Activated CD8-positive, alpha-beta T cell treated with anti-CD3 and anti-CD28 coated beads, Interleukin-2, amount 10 ng/mL, durations not matched to agents 7 days and 5 days (primary cell): Measurements from ENCODE around the gene DLAT. TPM values are rescaled to one million over a fixed set of nuclear protein-coding genes. Genes with fewer than 3 reads are reported as not detected.
A peak's percentile ranks its signal among the peaks of the same experiment; 100 is the strongest.

Experiments used
- ATAC-seq: fragments of 150-1000 bp; cut with Tn5 transposase; one replicate; pipeline ENCODE4 v1.10.0; 2021; ENCODE audit warnings: moderate library complexity
- CTCF ChIA-PET: fragments of 350-600 bp; sonication (Branson Sonifier 250); formaldehyde crosslinking; loops from one replicate; lab custom pipeline; 2021; ENCODE audit warnings: antibody characterized with exemption; lab: Charles Lee
- POLR2A ChIA-PET: fragments of 350-600 bp; sonication (Branson Sonifier 250); formaldehyde crosslinking; loops from one replicate; lab custom pipeline; 2021; ENCODE audit warnings: antibody characterized with exemption; lab: Charles Lee
- DNase-seq: peaks from one replicate; pipeline ENCODE4 v3.0.0-alpha.2; 2020
- H3K27ac Mint-ChIP-seq: one replicate; pipeline ENCODE4 v1.8.0; 2021; ENCODE audit warnings: mild to moderate bottlenecking, mixed read lengths
- H3K27me3 Mint-ChIP-seq: one replicate; pipeline ENCODE4 v1.8.0; 2021; ENCODE audit warnings: low read depth, mixed read lengths
- H3K36me3 Mint-ChIP-seq: one replicate; pipeline ENCODE4 v1.8.0; 2021; ENCODE audit warnings: low read depth, mixed read lengths
- H3K4me1 Mint-ChIP-seq: one replicate; pipeline ENCODE4 v1.8.0; 2021; ENCODE audit warnings: low read depth, mixed read lengths
- H3K4me3 Mint-ChIP-seq: one replicate; pipeline ENCODE4 v1.8.0; 2021; ENCODE audit warnings: mild to moderate bottlenecking, mixed read lengths
- H3K9me3 Mint-ChIP-seq: one replicate; pipeline ENCODE4 v1.8.0; 2022; ENCODE audit warnings: mixed read lengths; ENCODE audit not compliant: insufficient read depth
- total RNA-seq, 2 experiments: library from RNA; stranded (reverse); gene quantifications; one replicate each; pipeline ENCODE4 v1.2.3, GENCODE V29; 2021

DLAT gene
- total RNA-seq, result 10 to 100 TPM; 35.4 to 36.7 TPM

DNA sequence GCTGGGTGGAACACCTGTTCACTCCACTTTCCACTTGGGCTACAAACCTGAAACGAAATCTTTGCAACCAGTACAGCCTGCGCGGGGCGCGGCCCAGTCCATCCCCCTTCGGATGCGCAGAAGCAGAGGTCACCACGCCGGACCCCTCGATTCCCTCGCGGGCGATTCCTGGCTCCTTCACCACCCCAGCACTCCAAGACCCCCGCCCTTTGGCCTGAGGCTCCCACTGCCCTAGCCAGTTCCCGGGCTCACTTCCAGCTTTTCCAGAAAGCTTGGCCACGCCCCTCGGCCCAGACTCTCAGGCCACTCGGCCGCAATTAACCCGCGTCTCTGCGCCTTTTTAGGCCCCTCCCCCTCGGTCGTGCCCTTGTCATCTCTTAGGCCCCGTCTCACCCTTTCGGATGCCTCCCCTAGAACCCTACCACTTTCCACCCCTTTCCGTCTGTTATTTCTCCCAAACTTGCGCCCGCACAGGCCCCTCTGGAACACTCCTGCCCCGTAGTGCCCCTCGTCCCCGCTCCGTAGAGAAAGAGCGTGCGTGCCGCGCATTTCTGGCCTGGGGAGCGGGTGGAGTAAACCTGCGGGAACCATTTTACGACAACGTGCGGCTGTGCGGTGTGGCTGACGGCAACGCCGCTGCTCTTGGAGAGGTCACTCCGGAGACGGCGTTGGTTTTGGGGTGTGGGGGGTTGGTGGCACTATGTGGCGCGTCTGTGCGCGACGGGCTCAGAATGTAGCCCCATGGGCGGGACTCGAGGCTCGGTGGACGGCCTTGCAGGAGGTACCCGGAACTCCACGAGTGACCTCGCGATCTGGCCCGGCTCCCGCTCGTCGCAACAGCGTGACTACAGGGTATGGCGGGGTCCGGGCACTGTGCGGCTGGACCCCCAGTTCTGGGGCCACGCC lies at the start of gene DLAT:
Gene DLAT (plus strand): TSS at position 636 of the 906 bp plus-strand sequence. CDS start 65 bp downstream, at position 701.
- no peaks in the 10 kb centered on the region for H3K27me3 Mint-ChIP-seq
- H3K27ac Mint-ChIP-seq, result peak within 1 kb of the TSS; percentile 99
- DNase-seq, result peak; percentile 91
- CTCF ChIA-PET, result interaction anchor here (0.5 to 0.9 kb wide), 3 partner anchors 58 to 604 kb away, joined by 3 to 4 read pairs (median 3); no protein-coding TSS in a partner anchor
- ATAC-seq, result peak; percentile 89
- POLR2A ChIA-PET, result interaction anchor here (1.0 kb wide), 2 partner anchors 14 to 99 kb away, joined by 3 read pairs; no protein-coding TSS in a partner anchor
- peak within 1 kb of the TSS; percentile 99 for H3K4me3 Mint-ChIP-seq
- peaks cover 24% of the 10 kb centered on the region for H3K4me1 Mint-ChIP-seq
- H3K36me3 Mint-ChIP-seq, result peaks cover 28% of the 10 kb centered on the region
- H3K9me3 Mint-ChIP-seq, result no peaks in the 10 kb centered on the region

DNA sequence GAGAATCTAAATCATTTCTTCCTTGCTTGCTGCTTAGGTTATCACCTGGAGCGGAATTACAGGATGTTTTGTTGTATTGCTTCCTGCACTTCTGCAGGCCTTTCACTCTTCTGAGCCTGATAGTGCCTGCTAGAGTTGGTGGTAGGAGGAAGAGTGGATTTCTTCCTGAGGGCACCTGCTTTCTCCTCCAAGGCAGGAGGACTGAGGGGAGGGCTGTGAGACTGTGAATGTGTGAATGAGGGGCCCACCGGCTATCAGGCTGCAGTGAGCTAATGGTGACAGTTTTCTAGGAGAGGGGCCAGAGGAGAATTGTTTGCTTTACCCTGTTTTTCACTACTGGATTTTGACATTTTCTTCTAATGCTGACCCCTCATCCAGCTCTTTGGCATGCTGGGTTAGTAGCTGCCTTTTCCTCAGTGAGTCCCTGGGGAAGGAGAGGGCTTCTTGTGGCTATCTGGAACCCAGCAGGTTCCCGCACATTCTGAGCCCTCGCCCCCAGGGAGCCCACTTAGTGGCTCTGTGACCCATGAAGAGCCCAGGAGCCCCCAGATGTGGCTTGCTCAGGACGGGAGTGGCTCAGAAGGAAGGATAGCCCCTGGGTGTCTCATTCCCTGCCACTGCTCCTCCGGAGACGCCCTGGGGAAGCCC lies 49.0 kb upstream of the DLAT start:
- CTCF ChIA-PET, result interaction anchor here (1.0 to 9.3 kb wide), 4 partner anchors 15 to 44 kb away, joined by 3 to 261 read pairs (median 4); partner anchors contain the start of gene DIXDC1
- Mint-ChIP-seq H3K4me1 (peaks cover 6% of the 10 kb centered on the region), H3K9me3 (no peaks in the 10 kb centered on the region), H3K4me3 (peak overlapping the region; percentile 28), H3K27me3 (peaks cover 18% of the 10 kb centered on the region), H3K36me3 (no peaks in the 10 kb centered on the region), H3K27ac (no peak overlapping the region)
- DNase-seq (no peak), ATAC-seq (no peak)
- POLR2A ChIA-PET, result interaction anchor here (0.7 kb wide), 1 partner anchor 49 kb away, joined by 3 read pairs; no protein-coding TSS in a partner anchor

DNA sequence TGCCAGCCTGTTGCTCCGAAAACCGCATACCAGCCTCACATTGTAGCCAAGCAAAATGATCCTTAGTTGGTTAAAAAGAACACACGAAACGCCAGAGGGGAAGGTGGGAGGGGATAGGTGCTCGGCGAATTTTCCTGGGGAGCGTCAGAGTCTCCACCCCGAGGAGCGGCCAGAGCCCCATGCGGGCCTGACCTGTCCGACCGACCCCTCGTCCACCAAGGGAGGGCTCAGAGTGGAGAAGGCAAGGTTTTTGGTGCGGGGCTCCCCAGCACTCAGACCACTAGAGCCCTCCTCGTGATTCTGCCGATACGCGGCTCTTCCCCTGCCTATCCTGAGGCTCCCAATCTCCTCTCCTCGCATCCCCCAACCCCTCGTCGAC lies 48.5 kb upstream of the DLAT start:
- H3K9me3 Mint-ChIP-seq, result no peaks in the 10 kb centered on the region
- POLR2A ChIA-PET, result no interaction called here

DNA sequence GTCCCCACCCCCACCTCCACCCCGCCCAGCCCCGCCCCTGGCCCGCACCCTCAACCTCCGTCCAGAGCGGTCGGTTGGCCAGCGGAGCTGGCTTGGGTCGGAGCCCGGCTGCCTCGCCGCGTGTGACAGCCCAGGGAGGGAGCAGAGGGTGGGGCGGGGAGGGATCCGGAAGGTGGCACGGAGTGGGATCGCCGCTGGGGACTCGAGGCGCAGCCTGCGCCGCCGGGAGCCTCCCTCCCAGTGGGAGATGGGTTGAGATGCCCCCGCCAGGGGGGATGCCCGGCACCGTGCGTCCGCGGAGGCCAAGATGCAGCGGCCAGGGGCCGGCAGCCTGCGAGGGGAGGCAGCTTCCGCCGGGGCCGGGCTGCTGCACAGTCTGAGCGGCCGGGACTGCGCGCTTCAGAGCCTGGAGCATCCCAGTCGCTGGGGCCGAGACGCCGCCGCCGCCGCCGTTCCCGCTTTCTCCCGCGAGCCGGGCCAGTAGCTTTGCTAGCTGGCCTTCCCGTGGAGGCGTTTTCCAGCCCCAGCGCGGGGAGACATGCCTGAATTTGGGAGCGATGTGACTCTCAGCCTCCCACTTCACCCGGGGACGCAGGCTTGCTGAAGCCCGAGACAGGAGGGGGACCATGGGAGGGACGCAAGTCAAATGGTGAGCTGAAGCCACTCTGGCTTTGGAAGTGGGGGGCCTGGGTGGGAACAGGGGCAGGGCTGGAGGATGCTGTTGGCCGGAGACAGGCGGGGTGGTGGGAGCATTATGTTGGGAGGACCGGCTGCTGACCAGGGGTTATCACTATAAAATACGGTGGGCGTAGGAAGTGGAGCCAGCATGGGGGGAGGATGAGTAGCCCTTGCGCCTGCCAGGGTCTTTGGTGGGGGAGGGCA lies 47.8 kb upstream of the DLAT start:
- ChIA-PET CTCF (interaction anchor here (1.4 to 9.3 kb wide), 2 partner anchors 45 to 106 kb away, joined by 3 to 261 read pairs; partner anchors contain the start of genes ALG9 and DIXDC1), POLR2A (no interaction called here)
- peak; percentile 22 for DNase-seq
- Mint-ChIP-seq H3K4me3 (peak overlapping the region; percentile 65), H3K27ac (no peak overlapping the region), H3K27me3 (peaks cover 18% of the 10 kb centered on the region), H3K4me1 (peaks cover 6% of the 10 kb centered on the region), H3K9me3 (no peaks in the 10 kb centered on the region), H3K36me3 (no peaks in the 10 kb centered on the region)
- peak; percentile 85 for ATAC-seq

More for the DNA sequence above, 48.5 kb upstream of the DLAT start:
- no peak overlapping the region for H3K27ac Mint-ChIP-seq
- no peak for ATAC-seq
- H3K4me3 Mint-ChIP-seq, result peak overlapping the region; percentile 28
- no peaks in the 10 kb centered on the region for H3K36me3 Mint-ChIP-seq
- no peak for DNase-seq
- peaks cover 18% of the 10 kb centered on the region for H3K27me3 Mint-ChIP-seq
- peaks cover 6% of the 10 kb centered on the region for H3K4me1 Mint-ChIP-seq
- CTCF ChIA-PET, result interaction anchor here (1.0 to 9.3 kb wide), 3 partner anchors 15 to 44 kb away, joined by 4 to 261 read pairs (median 4); partner anchors contain the start of gene DIXDC1

DNA sequence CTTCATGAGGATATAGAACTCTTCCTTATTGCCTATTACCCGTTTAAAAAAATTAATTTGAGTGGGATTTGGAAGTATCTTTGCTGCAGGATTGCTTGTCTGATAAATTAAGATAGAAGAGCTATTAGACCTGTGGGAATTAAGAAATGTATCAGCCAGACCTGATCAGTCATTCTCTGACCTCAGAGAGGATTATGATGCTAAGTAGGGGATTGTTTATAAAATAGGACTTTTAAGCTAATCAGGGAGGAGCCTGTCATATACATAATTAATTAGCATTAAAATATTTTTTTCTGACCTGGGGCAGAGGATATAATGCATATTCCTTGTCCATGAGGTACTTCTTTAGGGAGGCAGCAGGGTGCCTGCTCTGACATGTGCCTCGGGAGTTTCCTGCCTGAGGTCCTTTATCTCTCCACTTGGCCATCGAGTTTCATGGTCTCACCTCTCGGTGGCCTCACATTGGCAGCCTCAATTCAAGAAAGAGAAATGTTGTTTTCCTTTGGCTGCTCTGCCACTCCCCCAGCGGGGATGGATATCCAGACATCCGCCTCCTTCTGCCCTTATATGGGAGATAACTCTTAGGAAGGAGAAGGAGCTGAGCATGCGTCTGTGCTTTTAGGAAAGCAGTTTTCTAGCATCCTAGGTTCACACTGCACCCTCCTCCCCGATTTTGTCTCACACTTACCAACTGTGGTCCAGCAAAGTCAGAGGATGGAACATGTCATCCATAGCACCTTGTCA lies 47.0 kb upstream of the DLAT start:
- no peak for DNase-seq
- POLR2A ChIA-PET, result interaction anchor here (0.8 kb wide), 1 partner anchor 51 kb away, joined by 4 read pairs; no protein-coding TSS in a partner anchor
- H3K27ac Mint-ChIP-seq, result no peak overlapping the region
- peaks cover 6% of the 10 kb centered on the region for H3K4me1 Mint-ChIP-seq
- H3K27me3 Mint-ChIP-seq, result peaks cover 18% of the 10 kb centered on the region
- no peak for ATAC-seq
- CTCF ChIA-PET, result interaction anchor here (1.4 to 9.3 kb wide), 2 partner anchors 46 to 107 kb away, joined by 3 to 261 read pairs; partner anchors contain the start of genes ALG9 and DIXDC1
- H3K4me3 Mint-ChIP-seq, result peak overlapping the region; percentile 65
- H3K9me3 Mint-ChIP-seq, result no peaks in the 10 kb centered on the region
- H3K36me3 Mint-ChIP-seq, result no peaks in the 10 kb centered on the region

DNA sequence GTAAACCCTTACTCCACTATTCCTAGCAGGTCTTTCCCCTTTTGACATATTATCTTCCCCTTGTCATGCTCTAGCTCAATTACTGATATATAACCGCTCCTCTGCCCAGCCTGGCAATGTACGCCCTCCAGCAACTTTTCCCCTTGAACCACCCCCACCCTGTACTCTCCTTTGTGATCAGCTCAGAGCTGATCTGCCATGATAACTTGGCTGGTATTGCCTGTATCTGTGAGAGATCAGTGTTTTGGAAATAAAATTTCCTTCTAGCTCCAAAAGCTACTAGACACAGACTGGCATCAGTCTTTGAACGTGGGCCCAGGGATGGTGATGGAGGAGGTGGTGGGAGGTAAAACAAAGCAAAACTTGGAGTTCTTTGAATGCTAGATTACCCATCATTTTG lies 45.1 kb upstream of the DLAT start:
- DNase-seq (no peak), ATAC-seq (no peak)
- no peak overlapping the region for H3K4me3 Mint-ChIP-seq
- ChIA-PET POLR2A (interaction anchor here (0.6 kb wide), 1 partner anchor 223 kb away, joined by 4 read pairs; no protein-coding TSS in a partner anchor), CTCF (interaction anchor here (1.1 to 9.3 kb wide), 2 partner anchors 25 to 48 kb away, joined by 3 to 261 read pairs; partner anchors contain the start of gene DIXDC1)
- peaks cover 18% of the 10 kb centered on the region for H3K27me3 Mint-ChIP-seq
- H3K4me1 Mint-ChIP-seq, result peaks cover 6% of the 10 kb centered on the region
- H3K27ac Mint-ChIP-seq, result no peak overlapping the region
- H3K9me3 Mint-ChIP-seq, result no peaks in the 10 kb centered on the region
- no peaks in the 10 kb centered on the region for H3K36me3 Mint-ChIP-seq

DNA sequence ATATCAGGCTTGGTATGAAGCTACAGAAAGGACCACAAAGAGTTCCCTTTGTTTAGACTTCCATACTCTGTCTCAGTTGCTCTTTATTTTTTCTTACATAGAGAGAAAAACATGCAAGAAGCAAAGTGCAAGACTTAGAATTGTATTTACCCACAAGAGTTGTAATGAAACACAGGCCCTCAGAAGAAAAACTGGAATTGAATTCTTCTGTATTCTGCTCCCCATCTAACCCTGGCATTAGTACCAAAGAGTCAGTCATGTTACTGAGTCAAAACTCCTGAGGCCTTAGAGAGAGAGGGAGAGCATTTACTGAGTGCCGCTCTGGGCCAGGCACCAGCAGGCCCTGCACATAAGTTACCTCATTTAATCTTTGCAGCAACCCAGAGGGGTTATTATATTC lies 43.9 kb upstream of the DLAT start:
- Mint-ChIP-seq H3K4me1 (peaks cover 6% of the 10 kb centered on the region), H3K36me3 (no peaks in the 10 kb centered on the region), H3K9me3 (no peaks in the 10 kb centered on the region), H3K27me3 (peaks cover 18% of the 10 kb centered on the region), H3K4me3 (no peak overlapping the region), H3K27ac (no peak overlapping the region)
- ATAC-seq (no peak), DNase-seq (no peak)
- CTCF ChIA-PET, result interaction anchor here (0.7 to 9.3 kb wide), 29 partner anchors 10 to 544 kb away, joined by 3 to 261 read pairs (median 4); partner anchors contain the start of genes ALG9, DIXDC1 and FDXACB1
- POLR2A ChIA-PET, result no interaction called here

DNA sequence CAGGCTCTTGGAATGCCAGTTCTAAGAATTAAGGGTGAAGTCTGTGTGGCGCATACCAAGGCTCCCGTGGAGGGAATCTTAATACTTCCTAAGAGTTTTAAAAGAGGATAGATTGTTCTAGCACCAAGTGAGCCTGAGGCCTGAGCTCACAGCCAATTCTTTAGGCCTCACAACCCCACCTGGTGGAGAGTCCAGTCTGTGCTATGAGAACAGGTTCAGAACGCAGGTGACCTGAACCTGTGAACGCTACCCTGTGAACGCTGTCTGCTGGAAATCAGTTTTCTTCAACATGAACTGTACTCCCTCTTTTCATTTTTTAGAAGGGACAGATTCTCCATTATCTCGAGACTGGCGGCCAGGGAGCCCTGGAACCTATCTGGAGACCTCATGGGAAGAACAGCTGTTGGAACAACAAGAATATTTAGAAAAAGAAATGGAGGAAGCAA lies 43.2 kb upstream of the DLAT start:
- POLR2A ChIA-PET, result interaction anchor here (1.0 kb wide), 1 partner anchor 55 kb away, joined by 4 read pairs; no protein-coding TSS in a partner anchor
- Mint-ChIP-seq H3K27me3 (peaks cover 14% of the 10 kb centered on the region), H3K36me3 (no peaks in the 10 kb centered on the region), H3K4me1 (peaks cover 6% of the 10 kb centered on the region), H3K27ac (no peak overlapping the region), H3K9me3 (no peaks in the 10 kb centered on the region), H3K4me3 (no peak overlapping the region)
- DNase-seq (peak; percentile 70), ATAC-seq (peak; percentile 71)
- CTCF ChIA-PET, result interaction anchor here (0.7 to 9.3 kb wide), 33 partner anchors 10 to 544 kb away, joined by 3 to 261 read pairs (median 4); partner anchors contain the start of genes ALG9, DIXDC1 and FDXACB1

DNA sequence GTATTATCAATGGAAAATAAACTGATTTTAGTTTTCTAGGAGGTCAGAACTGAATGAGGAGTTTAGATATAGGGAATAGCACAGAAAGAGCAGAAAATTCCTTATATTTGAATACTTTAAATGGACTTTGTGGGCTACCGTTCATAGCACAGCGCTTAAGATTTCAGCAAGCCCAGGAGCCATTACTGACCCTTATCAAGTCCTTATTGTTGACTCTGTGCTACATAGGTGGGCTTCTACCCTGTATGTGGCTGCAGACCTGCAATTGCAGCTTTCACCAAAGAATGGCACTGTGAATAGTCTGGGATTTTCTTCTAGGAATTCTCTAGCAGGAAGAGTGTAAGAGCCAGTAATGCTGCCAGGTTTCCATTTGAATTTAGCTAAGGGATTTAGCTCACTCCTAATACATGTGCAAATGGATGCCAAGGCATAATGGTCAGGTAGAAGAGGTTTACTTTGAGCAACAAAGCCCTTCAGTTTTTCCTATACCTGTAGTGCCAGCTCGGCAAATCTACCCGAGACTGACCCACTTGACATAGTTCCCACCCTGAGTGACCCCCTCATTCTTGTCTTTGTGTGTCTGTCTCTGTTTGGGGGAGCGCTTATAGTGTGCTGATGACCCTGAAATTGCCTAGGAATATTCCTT lies 42.5 kb upstream of the DLAT start:
- H3K36me3 Mint-ChIP-seq, result no peaks in the 10 kb centered on the region
- ATAC-seq (no peak), DNase-seq (no peak)
- H3K27ac Mint-ChIP-seq, result no peak overlapping the region
- CTCF ChIA-PET, result interaction anchor here (1.0 to 9.3 kb wide), 20 partner anchors 9 to 545 kb away, joined by 3 to 261 read pairs (median 5); partner anchors contain the start of genes ALG9, DIXDC1 and FDXACB1
- peaks cover 12% of the 10 kb centered on the region for H3K27me3 Mint-ChIP-seq
- H3K9me3 Mint-ChIP-seq, result no peaks in the 10 kb centered on the region
- no peak overlapping the region for H3K4me3 Mint-ChIP-seq
- POLR2A ChIA-PET, result interaction anchor here (1.0 kb wide), 1 partner anchor 56 kb away, joined by 4 read pairs; no protein-coding TSS in a partner anchor
- peaks cover 4% of the 10 kb centered on the region for H3K4me1 Mint-ChIP-seq
